ENCODE data around the gene HTR6. TPM values are rescaled to one million over a fixed set of nuclear protein-coding genes. Genes with fewer than 3 reads are reported as not detected.

HTR6 gene
- total RNA-seq, 1 experiment from 2014 or later = not detected

GRCh38 chr1:19668888-19669287, 4.2 kb downstream of the HTR6 start:
- Histone ChIP-seq H3K27me3 (ENCODE audit: insufficient read depth, low read depth) (no peaks in the 10 kb centered on the region), H2AFZ (no peak overlapping the region), H3K27ac (no peak overlapping the region), H3K4me2 (no peak overlapping the region), H3F3A (ENCODE audit: insufficient read depth, low read depth) (no peaks in the 10 kb centered on the region), H3K9me2 (ENCODE audit: insufficient read depth) (no peaks in the 10 kb centered on the region), H3K9me3 (ENCODE audit: insufficient read depth, low read depth) (no peaks in the 10 kb centered on the region), H3K36me3 (ENCODE audit: low read depth) (no peaks in the 10 kb centered on the region), H4K20me1 (ENCODE audit: insufficient read depth) (no peaks in the 10 kb centered on the region), H3K4me1 (replicated peaks; ENCODE audit: insufficient read depth) (no peaks in the 10 kb centered on the region), H3K79me2 (ENCODE audit: low read depth) (no peaks in the 10 kb centered on the region), H3K4me3 (no peak overlapping the region)
- TF ChIP-seq, protein P1, sequence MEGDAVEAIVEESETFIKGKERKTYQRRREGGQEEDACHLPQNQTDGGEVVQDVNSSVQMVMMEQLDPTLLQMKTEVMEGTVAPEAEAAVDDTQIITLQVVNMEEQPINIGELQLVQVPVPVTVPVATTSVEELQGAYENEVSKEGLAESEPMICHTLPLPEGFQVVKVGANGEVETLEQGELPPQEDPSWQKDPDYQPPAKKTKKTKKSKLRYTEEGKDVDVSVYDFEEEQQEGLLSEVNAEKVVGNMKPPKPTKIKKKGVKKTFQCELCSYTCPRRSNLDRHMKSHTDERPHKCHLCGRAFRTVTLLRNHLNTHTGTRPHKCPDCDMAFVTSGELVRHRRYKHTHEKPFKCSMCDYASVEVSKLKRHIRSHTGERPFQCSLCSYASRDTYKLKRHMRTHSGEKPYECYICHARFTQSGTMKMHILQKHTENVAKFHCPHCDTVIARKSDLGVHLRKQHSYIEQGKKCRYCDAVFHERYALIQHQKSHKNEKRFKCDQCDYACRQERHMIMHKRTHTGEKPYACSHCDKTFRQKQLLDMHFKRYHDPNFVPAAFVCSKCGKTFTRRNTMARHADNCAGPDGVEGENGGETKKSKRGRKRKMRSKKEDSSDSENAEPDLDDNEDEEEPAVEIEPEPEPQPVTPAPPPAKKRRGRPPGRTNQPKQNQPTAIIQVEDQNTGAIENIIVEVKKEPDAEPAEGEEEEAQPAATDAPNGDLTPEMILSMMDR (conservative IDR thresholded peaks at IDR 0.05) = no peak
- no peak for TF ChIP-seq EZH2 (IDR thresholded peaks at IDR 0.05; ENCODE audit: low read depth)
- ChIA-PET POLR2A (ENCODE audit: unreplicated experiment) (no interaction called here), CTCF (interaction anchor here (0.6 kb wide), 1 partner anchor 25 kb away, joined by 4 read pairs; no protein-coding TSS in a partner anchor)
- no TSS peak for BruUV-seq (replicated peaks)
- intact Hi-C loops (cut with micrococcal nuclease; ENCODE audit: unreplicated experiment) = no loop called here
- no peak for DNase-seq

DNA sequence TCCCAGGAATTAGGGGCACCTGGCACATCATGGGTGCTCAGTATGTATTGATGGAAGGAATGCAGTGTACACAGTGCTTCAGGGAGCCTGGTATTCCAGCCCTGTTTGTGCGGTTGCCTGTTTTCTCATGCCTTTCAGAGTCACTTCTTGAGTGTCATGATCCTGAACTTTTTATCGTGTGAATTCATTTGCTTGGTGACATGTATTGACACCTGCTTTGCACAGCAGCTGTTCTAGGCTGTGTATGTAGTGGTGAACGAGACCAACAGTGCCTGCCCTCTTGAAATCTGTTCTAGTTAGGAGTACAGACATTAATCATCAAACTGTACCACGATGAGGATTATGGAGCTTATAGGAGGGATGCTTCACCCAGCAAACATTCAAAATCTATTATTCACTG, 6.1 kb downstream of the HTR6 start:
- no peak for TF ChIP-seq EZH2 (IDR thresholded peaks at IDR 0.05; ENCODE audit: low read depth)
- TF ChIP-seq, protein P1 (conservative IDR thresholded peaks at IDR 0.05) = no peak
- no peaks in the 10 kb centered on the region for H3K4me1 ChIP-seq (replicated peaks; ENCODE audit: insufficient read depth)
- CTCF ChIA-PET = interaction anchor here (0.6 kb wide), 1 partner anchor 9 kb away, joined by 5 read pairs; no protein-coding TSS in a partner anchor
- no peaks in the 10 kb centered on the region for H3F3A ChIP-seq (ENCODE audit: insufficient read depth, low read depth)
- H3K27me3 ChIP-seq (ENCODE audit: insufficient read depth, low read depth) = no peaks in the 10 kb centered on the region
- no TSS peak for BruUV-seq (replicated peaks)
- POLR2A ChIA-PET (ENCODE audit: unreplicated experiment) = no interaction called here
- H4K20me1 ChIP-seq (ENCODE audit: insufficient read depth) = no peaks in the 10 kb centered on the region
- H3K9me2 ChIP-seq (ENCODE audit: insufficient read depth) = no peaks in the 10 kb centered on the region
- H3K4me3 ChIP-seq = no peak overlapping the region
- no peaks in the 10 kb centered on the region for H3K79me2 ChIP-seq (ENCODE audit: low read depth)
- H3K9me3 ChIP-seq (ENCODE audit: insufficient read depth, low read depth) = no peaks in the 10 kb centered on the region
- H3K36me3 ChIP-seq (ENCODE audit: low read depth) = no peaks in the 10 kb centered on the region
- intact Hi-C loops (cut with micrococcal nuclease; ENCODE audit: unreplicated experiment) = no loop called here
- DNase-seq = no peak
- H2AFZ ChIP-seq = no peak overlapping the region
- H3K27ac ChIP-seq = no peak overlapping the region
- no peak overlapping the region for H3K4me2 ChIP-seq

- no peaks in the 10 kb centered on the region for H3K4me1 ChIP-seq (replicated peaks; ENCODE audit: insufficient read depth)
- no peaks in the 10 kb centered on the region for H4K20me1 ChIP-seq (ENCODE audit: insufficient read depth)
- BruUV-seq (replicated peaks) = no TSS peak
- H2AFZ ChIP-seq = no peak overlapping the region
- DNase-seq = no peak
- no peaks in the 10 kb centered on the region for H3K9me2 ChIP-seq (ENCODE audit: insufficient read depth)
- H3K4me2 ChIP-seq = no peak overlapping the region
- no peaks in the 10 kb centered on the region for H3K9me3 ChIP-seq (ENCODE audit: insufficient read depth, low read depth)
- H3K27ac ChIP-seq = no peak overlapping the region
- H3K4me3 ChIP-seq = no peak overlapping the region
- TF ChIP-seq EZH2 (IDR thresholded peaks at IDR 0.05; ENCODE audit: low read depth) = no peak
- TF ChIP-seq, protein P1 (conservative IDR thresholded peaks at IDR 0.05) = no peak
- no peaks in the 10 kb centered on the region for H3K36me3 ChIP-seq (ENCODE audit: low read depth)
- H3F3A ChIP-seq (ENCODE audit: insufficient read depth, low read depth) = no peaks in the 10 kb centered on the region
- intact Hi-C loops (cut with micrococcal nuclease; ENCODE audit: unreplicated experiment) = no loop called here
- no peaks in the 10 kb centered on the region for H3K27me3 ChIP-seq (ENCODE audit: insufficient read depth, low read depth)
- H3K79me2 ChIP-seq (ENCODE audit: low read depth) = no peaks in the 10 kb centered on the region
- POLR2A ChIA-PET (ENCODE audit: unreplicated experiment) = no interaction called here
- CTCF ChIA-PET = no interaction called here
Observed at GRCh38 chr1:19672237-19672636, 7.6 kb downstream of the HTR6 start.

All from PC-9 (cell line).